DLD1 (cell line): Measurements from ENCODE around the gene ZNF593OS.

Source experiments
- in situ Hi-C: cut with HindIII; loops from 2 replicates; pipeline ENCODE4 v1.10.0; 2017; ENCODE audit warnings: low sequenced_read_pairs

ZNF593OS gene

DNA sequence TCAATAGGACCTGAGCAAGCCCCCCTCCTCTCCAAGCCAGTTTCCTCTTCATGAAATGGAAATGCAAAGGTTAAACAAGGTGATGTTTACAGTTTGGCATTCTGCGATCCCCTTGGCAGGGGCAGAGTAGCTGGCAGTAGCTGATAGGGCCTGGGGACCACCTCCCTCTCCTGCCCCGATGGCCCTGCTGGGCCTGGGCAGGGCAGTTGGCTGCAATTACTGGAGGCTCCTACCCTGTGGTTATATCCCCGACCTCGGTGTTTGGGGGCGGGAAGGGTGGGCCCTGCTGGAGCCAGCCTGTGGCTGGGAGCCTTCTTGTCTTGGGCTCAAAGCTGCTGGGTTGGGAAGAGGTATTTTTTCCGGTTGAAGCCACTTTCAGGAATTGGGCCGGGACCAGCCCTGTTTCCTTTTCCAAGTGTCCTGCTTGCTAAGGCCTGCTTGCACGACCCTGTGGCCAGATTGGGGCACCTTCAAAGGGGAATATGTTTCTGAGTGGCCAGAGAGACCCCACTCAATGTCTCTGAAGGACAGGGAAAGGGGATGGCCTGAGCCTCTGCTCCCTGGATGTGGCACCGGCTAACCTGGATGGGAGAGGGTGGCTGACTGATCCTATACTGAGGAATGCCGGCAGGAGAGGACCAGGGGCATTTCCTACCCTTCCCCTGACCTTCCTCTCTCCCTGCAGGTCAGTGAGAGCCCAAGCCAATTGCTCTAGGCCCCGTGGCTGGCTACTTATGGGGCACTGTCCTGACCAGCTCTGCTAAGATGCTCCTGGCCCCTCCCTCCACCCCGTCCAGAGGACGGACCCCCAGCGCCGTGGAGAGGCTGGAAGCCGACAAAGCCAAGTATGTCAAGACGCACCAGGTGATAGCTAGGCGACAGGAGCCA lies 10.9 kb downstream of the ZNF593OS start:
- in situ Hi-C loops = no loop called here

DNA sequence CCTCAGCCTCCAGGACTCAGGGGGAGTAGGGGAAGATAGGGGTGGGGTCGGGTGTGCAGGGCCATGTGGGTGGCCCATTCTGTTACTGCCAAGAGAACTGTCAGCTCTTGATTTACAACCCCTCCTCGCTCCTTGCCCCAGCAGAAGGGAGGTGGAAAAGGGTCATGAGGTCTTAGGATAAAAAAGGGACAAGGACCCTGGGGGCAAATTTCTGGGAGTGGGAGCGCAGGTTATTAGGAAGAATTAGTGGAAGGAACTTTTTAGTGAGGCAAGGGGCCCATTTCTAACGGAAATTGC lies 11.9 kb downstream of the ZNF593OS start:
- in situ Hi-C loops = no loop called here

- in situ Hi-C loops = no loop called here
These were observed 12.5 kb downstream of the ZNF593OS start, which contains the start of gene FAM110D for GRCh38 chr1:26158908-26159742. FAM110D (plus strand) TSS chr1:26159079; CDS start chr1:26161292, 2,213 bp downstream.

- in situ Hi-C loops = no loop called here
These were observed 13.2 kb downstream of the ZNF593OS start for GRCh38 chr1:26158271-26158907.

- in situ Hi-C loops = no loop called here
These were observed 15.2 kb downstream of the ZNF593OS start for GRCh38 chr1:26156285-26157038.

DNA sequence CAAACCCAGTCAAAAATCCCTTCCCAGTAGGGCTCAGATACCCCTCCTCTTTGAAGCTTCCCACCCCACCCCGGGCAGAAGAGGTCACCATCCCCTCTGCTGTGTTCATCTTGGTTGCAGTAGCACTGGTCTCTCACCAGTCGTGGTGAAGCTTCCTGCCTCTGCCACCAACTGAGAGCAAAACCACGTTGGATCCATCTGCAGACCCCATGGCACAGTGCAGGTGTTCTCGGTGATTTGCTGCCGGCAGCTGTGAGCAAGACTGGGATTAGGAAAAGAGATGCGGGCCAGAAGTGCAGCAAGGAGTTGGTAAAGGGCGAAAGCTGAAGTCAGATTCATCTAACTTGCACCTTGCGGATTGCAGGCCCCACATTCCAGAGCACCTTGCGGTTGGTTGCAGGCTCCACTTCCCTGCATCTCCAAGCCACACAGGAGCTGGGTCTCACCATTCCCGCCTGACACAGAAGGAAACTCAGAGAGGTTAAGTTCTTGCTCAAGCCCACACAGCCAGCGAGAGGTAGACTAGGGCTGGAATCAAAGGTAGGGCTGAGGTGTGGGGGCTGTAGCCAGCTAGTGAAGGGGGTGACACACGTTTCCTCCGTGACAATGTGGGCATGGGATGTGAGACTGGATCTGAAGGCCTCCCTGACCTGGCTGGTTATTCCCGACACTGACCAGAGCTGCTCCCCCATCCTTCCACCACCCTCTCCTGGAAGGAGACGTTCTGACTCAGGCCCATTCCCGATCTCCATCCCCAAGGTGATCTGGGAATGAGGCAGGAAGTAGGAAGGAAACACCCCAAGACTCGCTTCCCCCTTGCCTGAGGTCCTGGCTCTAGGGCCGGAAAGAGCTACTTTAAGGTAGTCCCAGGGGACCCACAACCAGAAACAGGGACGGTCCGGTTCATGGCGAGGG lies 16.0 kb downstream of the ZNF593OS start:
- in situ Hi-C loops = no loop called here

DNA sequence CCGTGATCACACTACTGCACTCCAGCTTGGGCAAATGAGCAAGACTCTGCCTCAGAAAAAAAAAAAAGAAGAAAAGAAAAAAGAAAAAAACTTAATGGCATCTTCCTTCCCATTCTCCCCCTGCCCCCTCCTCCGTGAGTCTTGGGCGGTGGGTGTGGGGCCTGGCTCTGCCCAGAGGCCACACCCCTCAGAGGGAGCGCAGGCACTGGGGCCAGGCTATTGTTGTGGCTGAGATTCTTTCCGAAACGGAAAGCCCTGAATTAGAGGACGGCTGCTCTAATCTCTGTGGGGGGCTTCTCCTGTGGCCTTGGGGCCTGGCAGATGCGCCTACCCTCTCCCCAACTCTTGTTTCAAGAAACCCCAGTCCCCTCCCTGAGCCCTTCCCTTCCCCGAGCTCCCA lies 16.9 kb downstream of the ZNF593OS start:
- in situ Hi-C loops = no loop called here

DNA sequence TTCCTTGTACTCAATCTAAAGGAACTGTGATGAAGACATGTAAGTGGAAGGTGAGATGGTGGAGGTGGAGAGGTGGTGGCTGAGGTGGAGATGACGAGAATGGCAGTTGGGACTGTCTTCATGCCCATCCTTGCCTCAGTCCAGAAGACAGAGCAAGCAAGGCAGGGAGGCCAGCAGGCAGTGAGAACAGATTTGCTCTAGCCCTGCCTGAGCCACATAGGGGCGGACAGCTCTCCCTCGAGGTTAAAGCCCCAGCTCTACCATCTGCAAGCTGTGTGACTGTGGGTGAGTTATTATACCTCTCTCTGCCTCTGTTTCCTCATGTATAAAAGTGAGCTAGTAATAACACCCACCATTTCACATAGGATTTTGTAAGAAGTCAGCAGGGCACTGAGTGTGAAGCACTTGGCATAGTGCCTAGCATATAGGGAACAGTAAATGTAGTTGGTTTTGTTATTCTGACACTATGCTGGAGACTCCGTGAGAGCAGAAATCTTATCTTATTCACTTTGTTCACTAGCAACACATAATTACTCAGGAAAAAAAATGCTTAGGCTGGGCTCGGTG lies 17.6 kb downstream of the ZNF593OS start:
- in situ Hi-C loops = no loop called here

GRCh38 chr1:26148887-26149286 lies 22.7 kb downstream of the ZNF593OS start:
- in situ Hi-C loops = loop anchor here (5.0 kb wide), 1 partner anchor 47 kb away; no protein-coding TSS in a partner anchor

- in situ Hi-C loops = loop anchor here (5.0 kb wide), 1 partner anchor 44 kb away; no protein-coding TSS in a partner anchor
These were observed 25.7 kb downstream of the ZNF593OS start for GRCh38 chr1:26145960-26146294.

DNA sequence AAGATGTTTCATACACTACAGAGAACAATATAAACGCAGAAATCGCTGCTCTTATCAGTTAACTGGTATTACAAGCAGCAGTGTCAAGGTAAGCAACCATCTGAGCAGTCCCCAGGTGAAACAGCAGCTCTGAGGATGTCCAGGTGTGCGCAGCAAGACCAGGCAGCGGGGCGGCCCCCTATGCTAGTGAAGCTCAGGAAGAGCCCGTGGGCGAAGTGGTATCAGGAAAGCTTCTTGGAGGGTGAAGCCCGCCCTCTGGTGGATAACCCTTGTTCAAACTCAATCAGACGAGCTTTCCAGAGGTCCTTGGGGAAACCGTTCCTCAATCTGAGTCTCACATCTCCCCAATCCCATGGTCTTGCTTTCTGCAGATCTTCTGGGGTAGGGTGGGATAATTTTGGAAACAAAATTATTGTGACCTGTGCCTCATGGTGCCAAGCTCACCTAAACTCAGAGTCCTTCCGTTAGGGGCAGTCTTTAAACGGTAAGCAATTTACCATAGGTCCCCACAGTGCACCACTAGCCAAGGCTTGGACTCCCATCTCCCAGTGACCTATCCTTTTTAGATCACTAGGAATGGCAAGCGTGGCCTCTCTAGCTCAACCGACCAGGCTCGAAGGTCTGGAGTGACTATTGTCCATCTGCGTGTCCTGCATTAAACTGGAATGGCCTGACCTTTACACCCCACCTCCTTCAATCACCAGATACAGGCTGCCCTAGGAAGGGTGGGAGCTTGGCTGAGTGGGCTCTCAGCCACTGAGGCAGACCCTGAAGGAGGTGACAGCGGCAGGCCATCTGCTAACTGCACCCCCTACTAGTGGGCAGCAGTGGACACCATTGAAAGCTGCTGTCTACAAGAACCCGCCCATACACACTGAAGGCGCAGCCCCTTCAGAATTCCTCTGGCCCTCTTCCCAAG lies 26.3 kb downstream of the ZNF593OS start:
- in situ Hi-C loops = loop anchor here (5.0 kb wide), 1 partner anchor 43 kb away; no protein-coding TSS in a partner anchor

- in situ Hi-C loops = no loop called here
These were observed 29.5 kb downstream of the ZNF593OS start for GRCh38 chr1:26142159-26142558.

DNA sequence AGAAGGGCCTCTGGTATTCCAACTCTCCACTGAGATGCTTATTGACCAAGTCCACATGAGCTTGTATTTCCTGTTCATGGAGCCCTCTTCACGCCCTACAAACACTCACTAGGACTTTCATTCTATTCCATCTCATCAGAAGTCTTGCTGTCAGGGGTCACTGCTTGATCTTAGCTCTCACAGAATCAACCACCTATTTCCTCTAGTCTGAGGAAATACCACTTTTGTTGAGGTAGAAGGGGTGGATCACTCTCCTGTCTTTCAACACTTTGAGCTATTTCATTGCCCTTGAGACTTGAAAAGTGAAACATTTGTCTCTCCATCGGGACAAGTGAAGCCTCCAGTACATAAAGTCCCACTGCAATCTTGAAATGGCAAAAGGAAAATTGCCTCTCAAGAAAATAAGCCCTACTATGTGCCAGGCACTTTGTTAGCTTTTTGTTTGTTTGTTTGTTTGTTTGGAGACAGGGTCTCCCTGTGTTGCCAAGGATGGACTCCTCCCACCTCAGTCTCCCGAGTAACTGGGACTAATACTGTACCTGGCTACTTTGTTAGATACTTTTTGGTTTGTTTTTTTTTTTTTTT lies 32.6 kb downstream of the ZNF593OS start:
- in situ Hi-C loops = no loop called here

DNA sequence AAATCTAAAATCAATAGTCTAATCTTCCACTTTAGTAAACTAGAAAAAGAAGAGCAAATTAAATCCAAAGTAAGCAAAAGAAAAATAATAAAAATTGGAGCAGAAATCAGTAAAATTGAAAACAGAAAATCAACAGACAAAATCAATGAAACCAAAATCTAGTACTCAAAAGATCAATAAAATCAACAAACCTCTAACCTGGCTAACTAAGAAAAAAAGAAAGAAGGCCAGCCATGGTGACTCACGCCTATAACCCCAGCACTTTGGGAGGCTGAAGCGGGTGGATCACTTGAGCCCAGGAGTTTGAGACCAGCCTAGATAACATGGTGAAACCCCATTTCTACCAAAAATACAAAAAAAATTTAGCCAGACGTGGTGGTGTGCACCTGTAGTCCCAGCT lies 37.2 kb downstream of the ZNF593OS start:
- in situ Hi-C loops = no loop called here

- in situ Hi-C loops = no loop called here
These were observed 38.8 kb downstream of the ZNF593OS start for GRCh38 chr1:26132834-26133167.

DNA sequence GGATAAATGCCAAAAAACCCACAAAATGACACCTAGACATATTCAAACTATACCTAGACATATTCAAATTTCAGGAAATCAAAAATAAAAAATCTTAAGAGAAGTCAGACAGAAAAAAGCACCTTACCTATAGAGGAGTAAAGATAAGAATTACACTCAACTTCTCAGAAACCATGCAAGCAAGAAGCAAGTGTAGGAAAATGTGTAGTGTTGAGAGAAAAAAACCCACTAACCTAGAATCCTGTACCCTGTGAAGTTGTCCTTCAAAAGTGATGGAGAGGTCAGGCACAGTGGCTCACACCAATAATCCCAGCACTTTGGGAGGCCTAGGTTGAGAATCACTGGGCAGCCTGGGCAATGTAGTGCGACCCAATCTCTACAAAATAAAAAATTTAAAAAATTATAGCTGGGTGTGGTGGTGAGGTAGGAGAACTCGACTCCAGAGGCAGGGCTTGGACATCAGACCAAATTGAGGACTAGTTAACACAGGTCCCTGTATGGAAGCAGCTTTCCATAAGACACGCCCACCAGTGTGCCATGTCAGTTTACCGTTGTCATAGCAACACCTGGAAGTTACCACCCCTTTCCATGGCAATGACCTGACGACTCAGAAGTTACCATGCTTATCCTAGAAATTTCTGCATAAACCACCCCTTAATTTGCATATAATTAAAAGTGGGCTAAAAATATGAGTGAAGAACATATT lies 39.4 kb downstream of the ZNF593OS start:
- in situ Hi-C loops = no loop called here

DNA sequence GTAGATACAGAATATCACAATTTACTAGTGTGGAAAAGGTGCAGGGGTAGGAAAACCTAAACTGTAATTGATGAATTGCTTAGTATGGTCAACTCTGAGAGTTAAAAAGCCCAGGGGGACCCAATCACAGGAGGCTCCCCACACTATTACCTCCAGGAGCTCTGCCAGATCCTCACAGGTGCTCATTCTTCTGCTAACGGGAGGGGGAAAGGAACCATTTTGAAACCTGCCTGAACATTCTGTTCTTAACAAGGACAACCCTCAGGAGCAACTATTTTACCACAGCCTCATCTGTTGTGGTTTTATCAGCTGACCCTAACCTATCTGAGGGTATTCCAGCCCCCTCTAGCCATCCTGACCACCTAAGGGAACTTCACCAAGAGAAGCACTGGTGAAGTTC lies 40.9 kb downstream of the ZNF593OS start:
- in situ Hi-C loops = no loop called here
